Measurements from ENCODE around the gene MYLK. TPM values are rescaled to one million over a fixed set of nuclear protein-coding genes. Genes with fewer than 3 reads are reported as not detected.
A peak's percentile ranks its signal among the peaks of the same experiment; 100 is the strongest.

MYLK gene
- total and polyA plus RNA-seq, 11 donors, result 3.2 to 20.7 (median 12.4) TPM

DNA sequence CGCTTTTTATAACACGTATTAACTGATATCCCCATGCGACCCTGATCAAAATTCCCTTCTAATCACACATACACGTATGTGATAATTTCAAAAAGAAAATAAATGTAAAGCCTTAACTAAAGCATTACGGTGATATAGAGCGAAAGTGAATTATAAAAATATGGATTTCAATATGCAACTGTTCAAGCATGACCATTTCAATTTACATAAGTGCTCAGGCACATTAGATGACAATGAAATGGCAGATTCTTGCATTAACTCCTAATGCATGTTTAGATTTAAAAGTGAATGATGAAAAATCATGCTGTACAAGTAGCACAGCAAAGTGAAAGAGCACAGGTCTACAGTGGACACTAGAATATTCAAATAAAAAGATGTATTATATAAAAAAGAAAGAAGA, 140.1 kb downstream of the MYLK start:
- Histone ChIP-seq H3K4me1 (no peaks in the 10 kb centered on the region), H3K36me3 (no peaks in the 10 kb centered on the region), H3K9me3 (no peaks in the 10 kb centered on the region), H3K27ac (no peak overlapping the region), H3K4me3 (no peak overlapping the region), H3K27me3 (no peaks in the 10 kb centered on the region)
- WGBS, 4 donors, result 95 to 96% (median 96%) methylated on average over 6 of the region's 6 CpGs
- TF ChIP-seq, protein P1, sequence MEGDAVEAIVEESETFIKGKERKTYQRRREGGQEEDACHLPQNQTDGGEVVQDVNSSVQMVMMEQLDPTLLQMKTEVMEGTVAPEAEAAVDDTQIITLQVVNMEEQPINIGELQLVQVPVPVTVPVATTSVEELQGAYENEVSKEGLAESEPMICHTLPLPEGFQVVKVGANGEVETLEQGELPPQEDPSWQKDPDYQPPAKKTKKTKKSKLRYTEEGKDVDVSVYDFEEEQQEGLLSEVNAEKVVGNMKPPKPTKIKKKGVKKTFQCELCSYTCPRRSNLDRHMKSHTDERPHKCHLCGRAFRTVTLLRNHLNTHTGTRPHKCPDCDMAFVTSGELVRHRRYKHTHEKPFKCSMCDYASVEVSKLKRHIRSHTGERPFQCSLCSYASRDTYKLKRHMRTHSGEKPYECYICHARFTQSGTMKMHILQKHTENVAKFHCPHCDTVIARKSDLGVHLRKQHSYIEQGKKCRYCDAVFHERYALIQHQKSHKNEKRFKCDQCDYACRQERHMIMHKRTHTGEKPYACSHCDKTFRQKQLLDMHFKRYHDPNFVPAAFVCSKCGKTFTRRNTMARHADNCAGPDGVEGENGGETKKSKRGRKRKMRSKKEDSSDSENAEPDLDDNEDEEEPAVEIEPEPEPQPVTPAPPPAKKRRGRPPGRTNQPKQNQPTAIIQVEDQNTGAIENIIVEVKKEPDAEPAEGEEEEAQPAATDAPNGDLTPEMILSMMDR (IDR thresholded peaks at IDR 0.05), result no peak
- no peak for TF ChIP-seq POLR2A (IDR thresholded peaks at IDR 0.05)
- DNase-seq (no peak), ATAC-seq (no peak)
- intact Hi-C loops (cut with DNase I), result loop anchor here in 1 of 10 donors (10.0 kb wide), 1 partner anchor 141 kb away; the partner anchor contains the start of gene MYLK

DNA sequence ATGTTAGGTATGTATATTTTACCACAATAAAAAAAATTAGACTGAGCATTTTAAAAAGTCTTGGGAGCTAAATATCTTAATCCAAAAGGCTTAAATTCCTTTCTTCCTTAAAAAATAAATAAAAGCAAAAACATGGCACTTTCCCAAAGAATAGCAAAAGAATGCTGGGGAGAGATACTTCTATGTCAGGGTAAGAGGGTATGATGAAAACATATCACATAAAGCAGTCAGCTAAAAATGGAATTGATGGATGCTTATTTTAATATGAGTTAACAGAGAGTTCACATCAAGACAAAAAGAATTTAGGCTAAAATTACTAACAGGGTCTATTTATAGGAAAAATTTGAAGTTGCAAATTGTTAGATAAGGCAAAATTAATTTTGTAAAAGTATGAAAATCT, 141.0 kb downstream of the MYLK start:
- intact Hi-C loops (cut with DNase I), result loop anchor here in 1 of 10 donors (10.0 kb wide), 1 partner anchor 142 kb away; the partner anchor contains the start of gene MYLK
- TF ChIP-seq, protein P1 (IDR thresholded peaks at IDR 0.05), result no peak
- TF ChIP-seq POLR2A (IDR thresholded peaks at IDR 0.05), result no peak
- no peak for ATAC-seq
- H3K4me3 ChIP-seq, result no peak overlapping the region
- no peaks in the 10 kb centered on the region for H3K9me3 ChIP-seq
- no peak overlapping the region for H3K27ac ChIP-seq
- H3K36me3 ChIP-seq, result no peaks in the 10 kb centered on the region
- H3K4me1 ChIP-seq, result no peaks in the 10 kb centered on the region
- H3K27me3 ChIP-seq, result no peaks in the 10 kb centered on the region
- no peak for DNase-seq

DNA sequence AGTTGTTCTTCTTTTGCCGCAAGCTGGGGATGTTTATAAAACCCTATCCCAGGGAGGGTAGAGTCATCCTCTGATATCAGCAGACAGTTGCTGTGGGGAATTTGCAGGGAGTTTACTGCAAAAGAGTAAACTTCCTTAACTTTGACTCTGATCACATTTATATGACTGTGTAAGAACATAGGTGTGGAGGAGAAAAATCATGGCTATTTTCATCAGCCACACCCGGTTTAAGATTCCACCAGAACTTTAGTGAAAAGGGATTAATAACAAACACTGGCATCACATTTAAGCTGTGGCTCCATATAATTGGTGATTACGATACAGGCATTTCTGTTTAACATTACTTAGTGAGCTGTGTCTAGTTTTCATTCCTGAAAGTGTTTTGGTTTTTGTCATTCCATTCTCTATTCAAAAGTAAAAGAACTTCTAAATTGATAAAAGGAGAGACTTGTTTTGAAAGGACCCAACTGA, 143.1 kb downstream of the MYLK start:
- WGBS, 4 donors, result 87 to 99% (median 96%) methylated on average over 3 of the region's 3 CpGs
- no peaks in the 10 kb centered on the region for H3K4me1 ChIP-seq
- H3K9me3 ChIP-seq, result no peaks in the 10 kb centered on the region
- ATAC-seq (no peak), DNase-seq (no peak)
- no peak for TF ChIP-seq POLR2A (IDR thresholded peaks at IDR 0.05)
- TF ChIP-seq, protein P1 (IDR thresholded peaks at IDR 0.05), result no peak
- intact Hi-C loops (cut with DNase I), result loop anchor here in 1 of 10 donors (10.0 kb wide), 1 partner anchor 144 kb away; the partner anchor contains the start of gene MYLK
- H3K27me3 ChIP-seq, result no peaks in the 10 kb centered on the region
- no peak overlapping the region for H3K27ac ChIP-seq
- H3K36me3 ChIP-seq, result no peaks in the 10 kb centered on the region
- H3K4me3 ChIP-seq, result no peak overlapping the region

DNA sequence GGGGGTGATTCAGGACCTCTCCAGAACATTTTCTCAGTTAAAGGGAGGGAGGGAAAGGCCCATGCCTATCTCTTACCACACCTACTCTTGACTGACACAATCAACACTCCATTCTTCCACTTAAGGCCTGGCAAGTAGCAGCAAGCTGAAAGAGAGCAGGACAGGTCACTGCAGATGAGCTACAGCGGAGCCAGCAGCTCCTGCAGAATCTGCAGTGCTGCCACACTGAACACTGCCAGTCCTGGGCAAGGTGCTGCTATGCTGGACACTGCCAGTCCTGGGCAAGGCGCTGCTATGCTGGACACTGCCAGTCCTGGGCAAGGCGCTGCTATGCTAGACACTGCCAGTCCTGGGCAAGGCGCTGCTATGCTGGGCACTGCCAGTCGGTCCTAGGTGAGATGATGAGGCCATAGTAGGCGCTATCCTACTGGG, 143.7 kb downstream of the MYLK start:
- no peaks in the 10 kb centered on the region for H3K4me1 ChIP-seq
- no peaks in the 10 kb centered on the region for H3K36me3 ChIP-seq
- no peak overlapping the region for H3K27ac ChIP-seq
- no peak for TF ChIP-seq POLR2A (IDR thresholded peaks at IDR 0.05)
- TF ChIP-seq, protein P1 (IDR thresholded peaks at IDR 0.05), result no peak
- WGBS, 4 donors, result 60 to 87% (median 80%) methylated on average over 6 of the region's 6 CpGs
- DNase-seq (peak in 3 of 5 donors; percentile 45 to 63 (median 62)), ATAC-seq (peak; percentile 75 to 85 (median 83))
- no peaks in the 10 kb centered on the region for H3K9me3 ChIP-seq
- no peaks in the 10 kb centered on the region for H3K27me3 ChIP-seq
- H3K4me3 ChIP-seq, result no peak overlapping the region
- intact Hi-C loops (cut with DNase I), result loop anchor here in 1 of 10 donors (10.0 kb wide), 1 partner anchor 144 kb away; the partner anchor contains the start of gene MYLK
